Thymus (tissue), 11 donors: Measurements from ENCODE around the gene CARD14. TPM values are rescaled to one million over a fixed set of nuclear protein-coding genes. Genes with fewer than 3 reads are reported as not detected.
"Not testable (repeated sequence)": the region's sequence is repeated elsewhere in the genome, so short reads cannot be mapped to it uniquely, and the experiment has no call there.

Experiments
- DNase-seq, 9 donors: peaks; one replicate each; pipeline ENCODE4 v3.0.0-alpha.2; 2013; ENCODE audit warnings: low spot score in 9 of 9, low read depth in 6 of 9, missing footprints in 1 of 9
- H3K27ac ChIP-seq, 2 donors: one replicate each; pipeline ENCODE4 v1.5.1; 2013; ENCODE audit warnings: control low read depth in 1 of 2, low read depth in 1 of 2, low read length in 1 of 2, mild to moderate bottlenecking in 1 of 2, moderate library complexity in 1 of 2
- H3K27me3 ChIP-seq, 2 donors: one replicate each; pipeline ENCODE4 v1.5.1; 2013; ENCODE audit warnings: low read length in 1 of 2; ENCODE audit not compliant: control insufficient read depth in 2 of 2, insufficient read depth in 1 of 2
- H3K36me3 ChIP-seq, 2 donors: one replicate each; pipeline ENCODE4 v1.5.1; 2013; ENCODE audit warnings: low read length in 1 of 2, mild to moderate bottlenecking in 1 of 2, moderate library complexity in 1 of 2; ENCODE audit not compliant: control insufficient read depth in 2 of 2, insufficient read depth in 2 of 2
- H3K4me1 ChIP-seq, 2 donors: one replicate each; pipeline ENCODE4 v1.5.1; 2013; ENCODE audit warnings: low read length in 2 of 2; ENCODE audit not compliant: control insufficient read depth in 2 of 2, insufficient read depth in 2 of 2
- H3K4me3 ChIP-seq, 2 donors: one replicate each; pipeline ENCODE4 v1.5.1; 2013; ENCODE audit warnings: low read length in 2 of 2, control low read depth in 1 of 2, mild to moderate bottlenecking in 1 of 2
- H3K9me3 ChIP-seq, 2 donors: one replicate each; pipeline ENCODE4 v1.5.1; 2013; ENCODE audit warnings: low read length in 1 of 2, mild to moderate bottlenecking in 1 of 2; ENCODE audit not compliant: control insufficient read depth in 2 of 2, insufficient read depth in 1 of 2
- WGBS: extraction: QIAGEN DNeasy Blood & Tissue Kit; methylation state at CpG from one replicate; pipeline ENCODE4 v1.1.7; 2013; 5-methylcytosine and 5-hydroxymethylcytosine counted together
- polyA plus RNA-seq: library from polyadenylated mRNA; stranded (reverse); fragments of 200-250 nt; gene quantifications from one replicate; pipeline ENCODE4 v1.2.3, GENCODE V29; 2013
- total RNA-seq: library from RNA; stranded (reverse); fragments of 120-200 nt; gene quantifications from one replicate; pipeline ENCODE4 v1.2.4, GENCODE V29; 2013
- donor health status: healthy.

Gene CARD14
- total and polyA plus RNA-seq, 2 donors = 0.38 to 1.7 TPM

- H3K36me3 ChIP-seq = no peaks in the 10 kb centered on the region
- WGBS = 93% methylated on average over 27 of the region's 27 CpGs
- H3K27me3 ChIP-seq = peaks cover 0 to 2% of the 10 kb centered on the region in 2 donors
- H3K9me3 ChIP-seq = peaks cover 0 to 4% of the 10 kb centered on the region in 2 donors
- H3K4me1 ChIP-seq = peaks cover 0 to 2% of the 10 kb centered on the region in 2 donors
- no peak overlapping the region for H3K27ac ChIP-seq
- H3K4me3 ChIP-seq = no peak overlapping the region
- DNase-seq = no peak
Observed at GRCh38 chr17:80198144-80198661, 28.4 kb downstream of the CARD14 start.

- not testable (repeated sequence) for H3K27me3 ChIP-seq, H3K4me1 ChIP-seq, H3K36me3 ChIP-seq, DNase-seq, H3K9me3 ChIP-seq, H3K4me3 ChIP-seq, H3K27ac ChIP-seq
- WGBS = 90% methylated on average over 6 of the region's 6 CpGs
Observed at GRCh38 chr17:80199295-80199694, 29.5 kb downstream of the CARD14 start.

GRCh38 chr17:80201446-80201845 is 31.6 kb downstream of the CARD14 start:
- Histone ChIP-seq H3K27ac (no peak overlapping the region), H3K4me1 (peaks cover 0 to 2% of the 10 kb centered on the region in 2 donors), H3K36me3 (no peaks in the 10 kb centered on the region), H3K9me3 (no peaks in the 10 kb centered on the region), H3K27me3 (no peaks in the 10 kb centered on the region), H3K4me3 (no peak overlapping the region)
- WGBS = 95% methylated on average over 15 of the region's 15 CpGs
- no peak for DNase-seq

GRCh38 chr17:80202197-80202596 is 32.4 kb downstream of the CARD14 start:
- H3K36me3 ChIP-seq = no peaks in the 10 kb centered on the region

GRCh38 chr17:80203471-80203963 is 33.7 kb downstream of the CARD14 start:
- 68% methylated on average over 11 of the region's 11 CpGs for WGBS
- Histone ChIP-seq H3K4me3 (no peak overlapping the region), H3K27me3 (no peaks in the 10 kb centered on the region), H3K36me3 (no peaks in the 10 kb centered on the region), H3K9me3 (no peaks in the 10 kb centered on the region), H3K27ac (no peak overlapping the region), H3K4me1 (no peaks in the 10 kb centered on the region)
- no peak for DNase-seq

More at GRCh38 chr17:80202197-80202596, 32.4 kb downstream of the CARD14 start:
- DNase-seq = no peak
- Histone ChIP-seq H3K4me3 (no peak overlapping the region), H3K9me3 (no peaks in the 10 kb centered on the region), H3K27me3 (no peaks in the 10 kb centered on the region), H3K27ac (no peak overlapping the region), H3K4me1 (peaks cover 0 to 2% of the 10 kb centered on the region in 2 donors)
- 93% methylated on average over 17 of the region's 17 CpGs for WGBS

GRCh38 chr17:80204626-80205468 is 35.0 kb downstream of the CARD14 start:
- H3K4me1 ChIP-seq = no peaks in the 10 kb centered on the region
- no peaks in the 10 kb centered on the region for H3K27me3 ChIP-seq
- H3K9me3 ChIP-seq = no peaks in the 10 kb centered on the region
- no peak for DNase-seq
- H3K36me3 ChIP-seq = peaks cover under 1 to 1% of the 10 kb centered on the region in 2 donors
- H3K27ac ChIP-seq = no peak overlapping the region
- H3K4me3 ChIP-seq = no peak overlapping the region
- WGBS = 96% methylated on average over 19 of the region's 19 CpGs

- Histone ChIP-seq H3K9me3 (no peaks in the 10 kb centered on the region), H3K27ac (no peak overlapping the region), H3K4me1 (no peaks in the 10 kb centered on the region), H3K36me3 (peaks cover 3 to 10% of the 10 kb centered on the region in 2 donors), H3K27me3 (no peaks in the 10 kb centered on the region), H3K4me3 (no peak overlapping the region)
- DNase-seq = no peak
- 96% methylated on average over 13 of the region's 13 CpGs for WGBS
Observed at GRCh38 chr17:80205811-80206210, 36.0 kb downstream of the CARD14 start.

- Histone ChIP-seq H3K36me3 (peaks cover 9 to 10% of the 10 kb centered on the region in 2 donors), H3K4me1 (no peaks in the 10 kb centered on the region), H3K27me3 (no peaks in the 10 kb centered on the region), H3K4me3 (no peak overlapping the region), H3K27ac (no peak overlapping the region), H3K9me3 (no peaks in the 10 kb centered on the region)
- DNase-seq = no peak
- 95% methylated on average over 16 of the region's 16 CpGs for WGBS
Observed at GRCh38 chr17:80208050-80208449, 38.2 kb downstream of the CARD14 start.

- H3K9me3 ChIP-seq = no peaks in the 10 kb centered on the region
- H3K36me3 ChIP-seq = peaks cover 13 to 19% of the 10 kb centered on the region in 2 donors
- H3K27ac ChIP-seq = no peak overlapping the region
- no peak for DNase-seq
- 97% methylated on average over 12 of the region's 12 CpGs for WGBS
- H3K4me1 ChIP-seq = no peaks in the 10 kb centered on the region
- no peak overlapping the region for H3K4me3 ChIP-seq
- no peaks in the 10 kb centered on the region for H3K27me3 ChIP-seq
Observed at GRCh38 chr17:80209765-80210164, 39.9 kb downstream of the CARD14 start.
